A549 (cell line): ENCODE measurements around the gene IQCB1. TPM values are rescaled to one million over a fixed set of nuclear protein-coding genes. Genes with fewer than 3 reads are reported as not detected.

Experiments
- ATAC-seq, 2 experiments: fragments of 200-7000 bp in 1 of 2; fragments of >200 bp in 1 of 2; cut with Nextera tagmentation in 1 of 2; cut with Tn5 transposase in 1 of 2; 3 replicates each; pipeline versions ENCODE4 v1.8.0 to v1.9.1; 2018 to 2020; ENCODE audit warnings: mild to moderate bottlenecking in 1 of 2, moderate library complexity in 1 of 2
- CTCF ChIA-PET: fragments of 300-600 bp; sonication (Branson Sonifier 250); formaldehyde crosslinking; extraction: SDS; loops from one replicate; lab custom pipeline; 2021; ENCODE audit warnings: antibody characterized with exemption, inconsistent platforms; lab: Yijun Ruan, JAX
- POLR2A ChIA-PET: fragments of 350-600 bp; formaldehyde crosslinking; extraction: SDS; loops from one replicate; lab custom pipeline; 2021; ENCODE audit warnings: antibody characterized with exemption, inconsistent platforms; lab: Yijun Ruan, JAX
- DNase-seq, 2 experiments: peaks; one replicate each; pipeline versions ENCODE4 v3.0.0 to v3.0.0-alpha.2; 2011 to 2016; ENCODE audit warnings: low read depth in 1 of 2, low spot score in 1 of 2
- FAIRE-seq: peaks from 2 replicates; lab custom pipeline; 2011; peaks lifted over from hg19 to GRCh38; lab: Jason Lieb, UNC
- H3K27ac ChIP-seq, 2 experiments: fragments of >200 bp; sonication (Bioruptor Twin); formaldehyde crosslinking; 3 replicates each; pipeline ENCODE4 v1.5.1; 2016 to 2017
- H3K4me1 ChIP-seq: fragments of >200 bp; sonication (Bioruptor Twin); formaldehyde crosslinking; 3 replicates; pipeline ENCODE4 v1.6.1; 2016
- H3K4me2 ChIP-seq: fragments of >200 bp; sonication (Bioruptor Twin); formaldehyde crosslinking; 3 replicates; pipeline ENCODE4 v1.6.1; 2016
- H3K4me3 ChIP-seq: fragments of >200 bp; sonication (Bioruptor Twin); formaldehyde crosslinking; 3 replicates; pipeline ENCODE4 v1.5.1; 2016
- H3K9me3 ChIP-seq: fragments of >200 bp; sonication (Bioruptor Twin); formaldehyde crosslinking; 3 replicates; pipeline ENCODE4 v1.6.1; 2016
- BCL3 ChIP-seq: fragments of >200 bp; sonication (Bioruptor Twin); formaldehyde crosslinking; IDR thresholded peaks from 3 replicates; pipeline ENCODE4 v1.6.1; 2016
- BHLHE40 ChIP-seq: IDR thresholded peaks from 2 replicates; pipeline ENCODE4 v1.6.1; 2012; ENCODE audit warnings: low read depth, low read length, inconsistent platforms
- CBX2 ChIP-seq: fragments of 200-600 bp; sonication (generic); IDR thresholded peaks from 2 replicates; pipeline ENCODE4 v1.6.1; 2016; ENCODE audit warnings: low read depth, mild to moderate bottlenecking, borderline replicate concordance
- CBX8 ChIP-seq: fragments of 200-600 bp; sonication (generic); IDR thresholded peaks from 2 replicates; pipeline ENCODE4 v1.6.1; 2016
- CHD2 ChIP-seq: fragments of 150-350 bp; IDR thresholded peaks from 2 replicates; pipeline ENCODE4 v1.6.1; 2014; ENCODE audit warnings: low read length; ENCODE audit not compliant: partially characterized antibody
- CHD4 ChIP-seq: fragments of 200-600 bp; sonication (generic); IDR thresholded peaks from 2 replicates; pipeline ENCODE4 v1.6.1; 2016; ENCODE audit warnings: antibody characterized with exemption, mild to moderate bottlenecking, borderline replicate concordance
- E2F6 ChIP-seq: IDR thresholded peaks from 2 replicates; pipeline ENCODE4 v1.6.1; 2012; ENCODE audit warnings: low read depth, borderline replicate concordance
- EHF ChIP-seq: fragments of 250-450 bp; sonication (Bioruptor Pico); IDR thresholded peaks from 2 replicates; pipeline ENCODE4 v1.5.0; 2020; ENCODE audit warnings: mild to moderate bottlenecking
- EHMT2 ChIP-seq: fragments of 200-600 bp; sonication (generic); IDR thresholded peaks from 2 replicates; pipeline ENCODE4 v1.6.1; 2016; ENCODE audit warnings: antibody characterized with exemption, low read depth, mild to moderate bottlenecking, moderate library complexity
- FOSB ChIP-seq: fragments of 250-450 bp; sonication (Bioruptor Pico); IDR thresholded peaks from 2 replicates; pipeline ENCODE4 v1.5.0; 2020; ENCODE audit warnings: mild to moderate bottlenecking, moderate library complexity
- FOXS1 ChIP-seq: fragments of 250-450 bp; sonication (Bioruptor Pico); IDR thresholded peaks from 2 replicates; pipeline ENCODE4 v1.5.0; 2020; ENCODE audit warnings: mild to moderate bottlenecking, moderate library complexity
- GATA3 ChIP-seq: IDR thresholded peaks from 2 replicates; pipeline ENCODE4 v1.6.1; 2012; ENCODE audit warnings: borderline replicate concordance
- HDAC2 ChIP-seq: fragments of 200-600 bp; sonication (generic); IDR thresholded peaks from 2 replicates; pipeline ENCODE4 v1.6.1; 2016
- HEYL ChIP-seq: fragments of 250-450 bp; sonication (Bioruptor Pico); IDR thresholded peaks from 2 replicates; pipeline ENCODE4 v1.8.0; 2021; ENCODE audit warnings: mild to moderate bottlenecking, moderate library complexity
- HOXA7 ChIP-seq: fragments of 250-450 bp; sonication (Bioruptor Pico); IDR thresholded peaks from 2 replicates; pipeline ENCODE4 v1.5.0; 2020; ENCODE audit warnings: mild to moderate bottlenecking, moderate library complexity
- HOXB5 ChIP-seq: fragments of 250-450 bp; sonication (Bioruptor Pico); IDR thresholded peaks from 2 replicates; pipeline ENCODE4 v1.5.0; 2020; ENCODE audit warnings: mild to moderate bottlenecking, moderate library complexity
- JUN ChIP-seq, 2 experiments: fragments of >200 bp; sonication (Bioruptor Twin); formaldehyde crosslinking; IDR thresholded peaks; 2 replicates in 1 of 2; 3 replicates in 1 of 2; pipeline ENCODE4 v1.6.1; 2016 to 2017
- JUNB ChIP-seq: fragments of >200 bp; sonication (Bioruptor Twin); formaldehyde crosslinking; IDR thresholded peaks from 2 replicates; pipeline ENCODE4 v1.6.1; 2016
- KDM1A ChIP-seq: fragments of 200-600 bp; sonication (generic); IDR thresholded peaks from 2 replicates; pipeline ENCODE4 v1.6.1; 2016; ENCODE audit warnings: low read depth, mild to moderate bottlenecking
- KDM5A ChIP-seq: fragments of 200-600 bp; sonication (generic); IDR thresholded peaks from 2 replicates; pipeline ENCODE4 v1.6.1; 2016; ENCODE audit warnings: antibody characterized with exemption, mild to moderate bottlenecking
- MAFK ChIP-seq: fragments of 450-650 bp; IDR thresholded peaks from 2 replicates; pipeline ENCODE4 v1.6.1; 2014; ENCODE audit not compliant: partially characterized antibody
- MAX ChIP-seq: IDR thresholded peaks from 2 replicates; pipeline ENCODE4 v1.6.1; 2012
- NFE2L2 ChIP-seq: fragments of 150-350 bp; conservative IDR thresholded peaks from 2 replicates; pipeline ENCODE4 v1.6.1; 2014; ENCODE audit warnings: low read length
- NR3C1 ChIP-seq: fragments of >200 bp; sonication (Bioruptor Twin); formaldehyde crosslinking; IDR thresholded peaks from 3 replicates; pipeline ENCODE4 v1.6.1; 2017
- PHF8 ChIP-seq: fragments of 200-600 bp; sonication (generic); IDR thresholded peaks from 2 replicates; pipeline ENCODE4 v1.6.1; 2016; ENCODE audit warnings: low read depth, mild to moderate bottlenecking, antibody characterized with exemption, moderate library complexity, borderline replicate concordance
- POLR2A ChIP-seq: IDR thresholded peaks from 2 replicates; pipeline ENCODE4 v1.6.1; 2012; ENCODE audit warnings: mild to moderate bottlenecking, low read length
- POLR2AphosphoS2 ChIP-seq: conservative IDR thresholded peaks from 2 replicates; pipeline ENCODE4 v1.6.1; 2012; ENCODE audit warnings: low read length, improper control_type of control experiment, inconsistent platforms
- RCOR1 ChIP-seq: fragments of 150-350 bp; IDR thresholded peaks from 2 replicates; pipeline ENCODE4 v1.6.1; 2014; ENCODE audit warnings: antibody characterized with exemption, low read length, low read depth
- RFX5 ChIP-seq: fragments of 450-650 bp; IDR thresholded peaks from 2 replicates; pipeline ENCODE4 v1.7.1; 2014; ENCODE audit warnings: antibody characterized with exemption, mild to moderate bottlenecking, moderate library complexity
- SREBF2 ChIP-seq: fragments of 450-650 bp; IDR thresholded peaks from 2 replicates; pipeline ENCODE4 v1.6.1; 2014; ENCODE audit warnings: mild to moderate bottlenecking, moderate library complexity
- TFCP2L1 ChIP-seq: fragments of 250-450 bp; sonication (Bioruptor Pico); IDR thresholded peaks from 2 replicates; pipeline ENCODE4 v1.5.0; 2021; ENCODE audit warnings: mild to moderate bottlenecking
- TP53 ChIP-seq: fragments of 250-450 bp; sonication (Bioruptor Pico); IDR thresholded peaks from 2 replicates; pipeline ENCODE4 v1.5.0; 2021; ENCODE audit warnings: mild to moderate bottlenecking, moderate library complexity
- USF2 ChIP-seq: fragments of 450-650 bp; IDR thresholded peaks from 2 replicates; pipeline ENCODE4 v1.6.1; 2014; ENCODE audit warnings: antibody characterized with exemption
- ZFP36 ChIP-seq: fragments of 450-650 bp; IDR thresholded peaks from 2 replicates; pipeline ENCODE4 v1.6.1; 2014; ENCODE audit warnings: borderline replicate concordance; ENCODE audit not compliant: partially characterized antibody
- ZNF302 ChIP-seq: fragments of 250-450 bp; sonication (Bioruptor Pico); IDR thresholded peaks from 2 replicates; pipeline ENCODE4 v1.9.0; 2021; ENCODE audit warnings: inconsistent platforms, mild to moderate bottlenecking, moderate library complexity
- ZSCAN20 ChIP-seq: fragments of 250-450 bp; sonication (Bioruptor Pico); IDR thresholded peaks from 2 replicates; pipeline ENCODE4 v1.8.0; 2022; ENCODE audit warnings: mild to moderate bottlenecking, moderate library complexity
- WGBS: methylation state at CpG from one replicate; pipeline ENCODE4 v1.1.6; 2017; ENCODE audit errors: missing lambda C conversion rate; 5-methylcytosine and 5-hydroxymethylcytosine counted together
- polyA plus RNA-seq, 4 experiments: library from polyadenylated mRNA; depleted of rRNA in 3 of 4; stranded (reverse); fragments of >200 nt; fragmentation: RNase III in 1 of 4; extraction: RNeasy Plus Mini Kit Qiagen cat#74134 plus additional on column Dnase treatment in 1 of 4; gene quantifications; 2 replicates in 3 of 4; 3 replicates in 1 of 4; pipeline ENCODE4 v1.2.3, GENCODE V29; 2011 to 2017

Gene IQCB1
- polyA plus RNA-seq, 2 of the 4 experiments (the other 2 are of a cell fraction), result 22.1 to 34.3 TPM

GRCh38 chr3:121757087-121757811 is 77.6 kb downstream of the IQCB1 start:
- Histone ChIP-seq H3K27ac (no peak overlapping the region), H3K4me2 (no peak overlapping the region), H3K4me3 (no peak overlapping the region), H3K4me1 (no peaks in the 10 kb centered on the region), H3K9me3 (no peaks in the 10 kb centered on the region)
- CTCF ChIA-PET, result no interaction called here
- DNase-seq, result no peak
- TF ChIP-seq KDM1A, result no peak
- no peak for TF ChIP-seq HOXA7 (CRISPR knock-in tag)
- TF ChIP-seq ZFP36, result no peak
- TF ChIP-seq EHMT2, result no peak
- TF ChIP-seq ZSCAN20, result no peak
- ATAC-seq, result no peak
- no peak for FAIRE-seq
- POLR2A ChIA-PET, result no interaction called here
- 70% methylated on average over 4 of the region's 4 CpGs for WGBS

GRCh38 chr3:121752772-121753171 is 82.1 kb downstream of the IQCB1 start:
- POLR2A ChIA-PET, result no interaction called here

GRCh38 chr3:121752261-121752660 is 82.6 kb downstream of the IQCB1 start:
- POLR2A ChIA-PET, result no interaction called here
- FAIRE-seq (no peak), DNase-seq (no peak), ATAC-seq (no peak)
- no peak overlapping the region for H3K4me3 ChIP-seq
- no peak overlapping the region for H3K27ac ChIP-seq
- H3K4me2 ChIP-seq, result no peak overlapping the region
- TF ChIP-seq HDAC2 (no peak), KDM5A (no peak), ZFP36 (no peak), FOSB (no peak), CBX8 (no peak), BHLHE40 (no peak), MAX (no peak), EHF (CRISPR knock-in tag) (no peak), TFCP2L1 (CRISPR knock-in tag) (no peak), CBX2 (no peak), CHD4 (no peak), RCOR1 (no peak), HEYL (no peak), GATA3 (no peak), BCL3 (no peak), ZNF302 (no peak), MAFK (no peak), CHD2 (no peak), NFE2L2 (no peak)
- no peaks in the 10 kb centered on the region for H3K9me3 ChIP-seq
- CTCF ChIA-PET, result interaction anchor here (0.7 kb wide), 1 partner anchor 10 kb away, joined by 3 read pairs; no protein-coding TSS in a partner anchor
- H3K4me1 ChIP-seq, result peaks cover 13% of the 10 kb centered on the region; the same call in 2 of the 3 replicates
- 7% methylated on average over 1 of the region's 1 CpG for WGBS

More at GRCh38 chr3:121752772-121753171, 82.1 kb downstream of the IQCB1 start:
- ATAC-seq (no peak), FAIRE-seq (no peak), DNase-seq (no peak)
- CTCF ChIA-PET, result no interaction called here
- no peak for TF ChIP-seq POLR2AphosphoS2
- no peak for TF ChIP-seq SREBF2
- no peak for TF ChIP-seq FOSB
- TF ChIP-seq POLR2A, result no peak
- no peak for TF ChIP-seq PHF8
- TF ChIP-seq RFX5, result no peak
- no peak for TF ChIP-seq HOXB5
- no peak for TF ChIP-seq FOXS1 (CRISPR knock-in tag)
- TF ChIP-seq JUN (IDR thresholded peaks at IDR 0.05), result no peak
- TF ChIP-seq E2F6, result no peak
- TF ChIP-seq NR3C1, result no peak
- TF ChIP-seq TP53 (CRISPR knock-in tag), result no peak
- TF ChIP-seq ZFP36, result no peak
- no peak for TF ChIP-seq RCOR1
- no peak for TF ChIP-seq EHF (CRISPR knock-in tag)
- TF ChIP-seq JUNB, result no peak
- TF ChIP-seq BHLHE40, result no peak
- no peak for TF ChIP-seq HOXA7 (CRISPR knock-in tag)
- TF ChIP-seq USF2, result no peak
- no peak for TF ChIP-seq ZSCAN20
- Histone ChIP-seq H3K4me3 (no peak overlapping the region), H3K4me2 (no peak overlapping the region), H3K4me1 (peaks cover 10% of the 10 kb centered on the region; the same call in 2 of the 3 replicates), H3K9me3 (no peaks in the 10 kb centered on the region), H3K27ac (no peak overlapping the region)
- 40% methylated on average over 1 of the region's 1 CpG for WGBS
